H1 (cell line): ENCODE data around the gene TAF7L. TPM values are rescaled to one million over a fixed set of nuclear protein-coding genes. Genes with fewer than 3 reads are reported as not detected.

ENCODE experiments used
- CTCF ChIA-PET: fragments of 300-600 bp; sonication (Branson Sonifier 250); formaldehyde crosslinking; loops from one replicate; lab custom pipeline; 2021; ENCODE audit not compliant: partially characterized antibody; lab: Charles Lee
- POLR2A ChIA-PET: fragments of 300-600 bp; sonication (Branson Sonifier 250); formaldehyde crosslinking; loops from one replicate; lab custom pipeline; 2021; ENCODE audit warnings: inconsistent platforms; ENCODE audit not compliant: partially characterized antibody; lab: Charles Lee
- DNase-seq, 2 experiments: peaks; one replicate each; pipeline versions ENCODE4 v3.0.0 to v3.0.0-alpha.2; 2010 to 2022; ENCODE audit warnings: low spot score in 2 of 2, low read depth in 1 of 2, mixed read lengths in 1 of 2
- FAIRE-seq: peaks from 2 replicates; lab custom pipeline; 2011; peaks lifted over from hg19 to GRCh38; lab: Jason Lieb, UNC
- H2AFZ ChIP-seq: 2 replicates; pipeline ENCODE4 v1.8.1; 2012; ENCODE audit warnings: low read length, inconsistent platforms
- H2AK5ac ChIP-seq: 2 replicates; pipeline ENCODE4 v1.6.1; 2013; ENCODE audit warnings: low read depth, low read length
- H2BK120ac ChIP-seq: replicated peaks from 2 replicates; pipeline ENCODE3; 2013; ENCODE audit warnings: low read depth, low read length, inconsistent platforms
- H2BK12ac ChIP-seq: 2 replicates; pipeline ENCODE4 v1.6.1; 2013; ENCODE audit warnings: low read depth, low read length
- H2BK15ac ChIP-seq: 2 replicates; pipeline ENCODE4 v1.6.1; 2013; ENCODE audit warnings: low read length
- H2BK20ac ChIP-seq: 2 replicates; pipeline ENCODE4 v1.6.1; 2013; ENCODE audit warnings: low read length
- H2BK5ac ChIP-seq: 2 replicates; pipeline ENCODE4 v1.6.1; 2013; ENCODE audit warnings: low read depth, low read length
- H3K14ac ChIP-seq: 2 replicates; pipeline ENCODE4 v1.6.1; 2013; ENCODE audit warnings: inconsistent platforms; ENCODE audit not compliant: insufficient read length
- H3K18ac ChIP-seq: 2 replicates; pipeline ENCODE4 v1.6.1; 2013; ENCODE audit warnings: low read length; ENCODE audit errors: extremely low read depth
- H3K23ac ChIP-seq: 2 replicates; pipeline ENCODE4 v1.6.1; 2013; ENCODE audit warnings: inconsistent platforms; ENCODE audit not compliant: insufficient read length
- H3K23me2 ChIP-seq: 2 replicates; pipeline ENCODE4 v1.6.1; 2013; ENCODE audit warnings: low read depth, low read length
- H3K27ac ChIP-seq: 2 replicates; pipeline ENCODE4 v1.6.1; 2011; ENCODE audit warnings: low read depth, low read length, inconsistent platforms
- H3K27me3 ChIP-seq, 4 experiments: replicated peaks in 1 of 4; 1 replicate in 1 of 4; 2 replicates in 3 of 4; pipeline versions ENCODE4 v1.6.1 to v1.8.1; 2011 to 2013; ENCODE audit warnings: low read length in 3 of 4, mild to moderate bottlenecking in 3 of 4, inconsistent platforms in 2 of 4, mixed read lengths in 2 of 4, moderate library complexity in 1 of 4; ENCODE audit not compliant: control insufficient read depth in 3 of 4, insufficient read depth in 3 of 4; ENCODE audit errors: extremely low read depth in 1 of 4
- H3K36me3 ChIP-seq, 4 experiments: 2 replicates each; pipeline versions ENCODE4 v1.6.1 to v1.8.1; 2011 to 2013; ENCODE audit warnings: mild to moderate bottlenecking in 4 of 4, low read length in 3 of 4, moderate library complexity in 2 of 4, control low read depth in 1 of 4, inconsistent platforms in 1 of 4; ENCODE audit not compliant: insufficient read depth in 4 of 4, control insufficient read depth in 2 of 4
- H3K4ac ChIP-seq: replicated peaks from 2 replicates; pipeline ENCODE3; 2013; ENCODE audit warnings: low read length, low read depth, mixed read lengths, inconsistent platforms; ENCODE audit not compliant: insufficient read length
- H3K4me1 ChIP-seq, 4 experiments: replicated peaks in 1 of 4; 1 replicate in 1 of 4; 2 replicates in 3 of 4; pipeline versions ENCODE4 v1.6.1 to v1.8.1; 2011 to 2013; ENCODE audit warnings: low read length in 3 of 4, inconsistent platforms in 2 of 4, mixed read lengths in 1 of 4; ENCODE audit not compliant: insufficient read depth in 4 of 4, control insufficient read depth in 3 of 4
- H3K4me2 ChIP-seq, 2 experiments: 2 replicates each; pipeline versions ENCODE4 v1.6.1 to v1.8.1; 2011 to 2013; ENCODE audit warnings: low read depth in 2 of 2, low read length in 2 of 2, control low read depth in 1 of 2, inconsistent platforms in 1 of 2, mild to moderate bottlenecking in 1 of 2; ENCODE audit not compliant: insufficient read depth in 1 of 2
- H3K4me3 ChIP-seq, 4 experiments: fragments of 200-600, 300-600 bp in 1 of 4; sonication (generic), shearing (Covaris generic), sonication (Bioruptor Twin) in 1 of 4; 2 replicates each; pipeline versions ENCODE4 v1.5.1 to v1.8.1; 2011 to 2016; ENCODE audit warnings: low read length in 4 of 4, low read depth in 3 of 4, control low read depth in 2 of 4, inconsistent platforms in 2 of 4, mild to moderate bottlenecking in 2 of 4, mixed read lengths in 1 of 4, moderate library complexity in 1 of 4; ENCODE audit not compliant: insufficient read depth in 2 of 4; ENCODE audit errors: extremely low read depth in 1 of 4
- H3K56ac ChIP-seq: replicated peaks from 2 replicates; pipeline ENCODE3; 2013; ENCODE audit warnings: low read depth, mild to moderate bottlenecking, mixed read lengths, low read length, inconsistent platforms; ENCODE audit not compliant: insufficient read length
- H3K79me1 ChIP-seq: 2 replicates; pipeline ENCODE4 v1.6.1; 2013; ENCODE audit warnings: low read depth, low read length, control low read depth
- H3K79me2 ChIP-seq, 2 experiments: 2 replicates each; pipeline versions ENCODE4 v1.6.1 to v1.8.1; 2012 to 2013; ENCODE audit warnings: low read length in 2 of 2, mild to moderate bottlenecking in 2 of 2, inconsistent platforms in 1 of 2; ENCODE audit not compliant: insufficient read depth in 2 of 2, control insufficient read depth in 1 of 2
- H3K9ac ChIP-seq, 4 experiments: replicated peaks in 1 of 4; 1 replicate in 1 of 4; 2 replicates in 3 of 4; pipeline versions ENCODE4 v1.6.1 to v1.8.1; 2011 to 2013; ENCODE audit warnings: low read depth in 3 of 4, low read length in 3 of 4, control low read depth in 2 of 4, mild to moderate bottlenecking in 2 of 4, moderate library complexity in 2 of 4, inconsistent platforms in 1 of 4; ENCODE audit errors: extremely low read depth in 1 of 4
- H3K9me3 ChIP-seq, 2 experiments: 2 replicates each; pipeline versions ENCODE4 v1.6.1 to v1.8.1; 2012 to 2013; ENCODE audit warnings: mild to moderate bottlenecking in 2 of 2, moderate library complexity in 2 of 2, control low read depth in 1 of 2, inconsistent platforms in 1 of 2, low read depth in 1 of 2, low read length in 1 of 2, mixed read lengths in 1 of 2; ENCODE audit not compliant: insufficient read depth in 2 of 2
- H4K20me1 ChIP-seq, 2 experiments: replicated peaks in 1 of 2; 2 replicates each; pipeline versions ENCODE3 to v1.8.1; 2011 to 2013; ENCODE audit warnings: inconsistent platforms in 2 of 2, low read length in 2 of 2, mild to moderate bottlenecking in 1 of 2; ENCODE audit not compliant: insufficient read depth in 2 of 2, control insufficient read depth in 1 of 2
- H4K5ac ChIP-seq: 2 replicates; pipeline ENCODE4 v1.6.1; 2013; ENCODE audit warnings: low read length, low read depth, mixed read lengths, inconsistent platforms; ENCODE audit not compliant: insufficient read length
- H4K8ac ChIP-seq: 2 replicates; pipeline ENCODE4 v1.8.0; 2013; ENCODE audit warnings: mild to moderate bottlenecking, moderate library complexity, low read length, inconsistent platforms; ENCODE audit not compliant: insufficient read depth; ENCODE audit errors: extremely low read depth
- H4K91ac ChIP-seq: replicated peaks from 2 replicates; pipeline ENCODE3; 2013; ENCODE audit warnings: low read length, mixed read lengths, inconsistent platforms; ENCODE audit not compliant: insufficient read length
- CEBPB ChIP-seq: IDR thresholded peaks from 2 replicates; pipeline ENCODE4 v1.6.1; 2012; ENCODE audit warnings: low read depth, low read length
- HDAC2 ChIP-seq, 2 experiments: fragments of 300-600 bp in 1 of 2; sonication (generic) in 1 of 2; IDR thresholded peaks; 2 replicates each; pipeline ENCODE4 v1.6.1; 2011 to 2012; ENCODE audit warnings: low read depth in 2 of 2, low read length in 2 of 2, mild to moderate bottlenecking in 2 of 2, moderate library complexity in 2 of 2, borderline replicate concordance in 1 of 2, inconsistent platforms in 1 of 2
- JUND ChIP-seq: IDR thresholded peaks from 2 replicates; pipeline ENCODE4 v1.6.1; 2011; ENCODE audit warnings: mild to moderate bottlenecking, improper control_type of control experiment, low read length
- POLR2AphosphoS5 ChIP-seq: IDR thresholded peaks from 2 replicates; pipeline ENCODE4 v1.6.1; 2011; ENCODE audit warnings: low read depth, low read length
- RNF2 ChIP-seq: fragments of 200-900, 300-1000 bp; sonication (generic); IDR thresholded peaks from 2 replicates; pipeline ENCODE4 v1.7.1; 2016; ENCODE audit warnings: borderline replicate concordance, low read depth, mild to moderate bottlenecking, antibody characterized with exemption, low read length; ENCODE audit not compliant: poor library complexity, severe bottlenecking; ENCODE audit errors: missing control alignments
- SRF ChIP-seq: IDR thresholded peaks from 2 replicates; pipeline ENCODE4 v1.6.1; 2011; ENCODE audit warnings: mild to moderate bottlenecking, low read depth, low read length, moderate library complexity
- WGBS, 2 experiments: shearing (Covaris generic) in 1 of 2; methylation state at CpG; one replicate each; pipeline versions ENCODE4 v1.1.6 to v1.1.7; 2013 to 2015; ENCODE audit warnings: low lambda C conversion rate in 2 of 2, mixed read lengths in 2 of 2, inconsistent platforms in 1 of 2, low coverage in 1 of 2, missing lambda C conversion rate in 1 of 2; ENCODE audit not compliant: insufficient replicate concordance in 2 of 2, insufficient coverage in 1 of 2, insufficient read length in 1 of 2; ENCODE audit errors: extremely low coverage in 1 of 2, missing lambda C conversion rate in 1 of 2; 5-methylcytosine and 5-hydroxymethylcytosine counted together
- polyA plus RNA-seq, 7 experiments: library from polyadenylated mRNA; depleted of rRNA in 3 of 7; stranded (reverse) in 5 of 7; unstranded in 2 of 7; fragments of >200 nt in 5 of 7; fragments of 200-250 nt in 2 of 7; gene quantifications; 1 replicate in 5 of 7; 2 replicates in 1 of 7; 4 replicates in 1 of 7; pipeline versions ENCODE4 v1.2.1 to v1.2.3, GENCODE V29; 2011 to 2013; ENCODE audit warnings: missing spikeins in 2 of 7, mixed read lengths in 2 of 7
- total RNA-seq: library from RNA; stranded (reverse); fragmentation: NEBNext Ultra II Directional; extraction: Animal tissue kit (Norgen Biotek cat#: 25700); gene quantifications from 2 replicates; pipeline ENCODE4 v1.2.1, GENCODE V29; 2021
- TF ChIP-seq, protein P1 (sequence below): IDR thresholded peaks from 2 replicates; pipeline ENCODE4 v1.6.1; 2011; ENCODE audit warnings: low read depth, mild to moderate bottlenecking, low read length; ENCODE audit not compliant: insufficient read depth

TAF7L gene
- total and polyA plus RNA-seq, 2 of the 8 experiments (the other 6 are each of a cell fraction or from before 2014, with no cell fraction given): not detected

DNA sequence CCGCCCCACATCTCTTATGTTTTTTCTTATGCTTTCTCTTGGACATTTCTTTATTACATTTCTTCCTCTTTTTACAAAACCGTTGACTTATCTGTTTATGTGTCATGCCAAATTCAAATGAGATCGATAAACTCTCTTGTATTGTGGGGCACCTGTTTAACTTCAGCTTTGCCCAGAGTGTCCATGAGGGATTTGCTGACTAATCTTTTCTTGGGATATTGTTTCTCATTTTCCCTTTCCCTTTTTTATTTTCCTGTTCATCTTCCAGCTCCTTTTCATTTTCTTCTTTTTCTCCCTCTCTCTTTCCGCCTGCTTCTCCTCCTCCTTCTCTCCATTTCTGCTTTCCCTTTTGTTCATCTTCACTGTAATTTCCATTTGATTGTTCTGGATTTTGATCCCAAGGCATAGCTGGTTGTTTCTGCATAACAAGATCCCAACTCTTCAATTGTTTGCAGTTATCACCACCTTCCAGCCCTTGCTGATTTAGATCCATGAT lies 46.7 kb upstream of the TAF7L start:
- POLR2A ChIA-PET: interaction anchor here (1.4 kb wide), 1 partner anchor 11 kb away, joined by 4 read pairs; the partner anchor contains the start of gene TIMM8A

More for the DNA sequence above, 46.7 kb upstream of the TAF7L start:
- DNase-seq (no peak), FAIRE-seq (no peak)
- Histone ChIP-seq H2BK20ac (no peak overlapping the region), H3K23ac (no peak overlapping the region), H4K20me1 (no peaks in the 10 kb centered on the region), H3K9ac (no peak overlapping the region), H3K14ac (no peak overlapping the region), H3K4me2 (no peak overlapping the region), H3K27ac (no peak overlapping the region), H3K4me1 (no peaks in the 10 kb centered on the region), H3K79me1 (no peaks in the 10 kb centered on the region), H4K91ac (no peak overlapping the region), H2BK15ac (no peak overlapping the region), H2BK120ac (no peak overlapping the region), H4K5ac (no peak overlapping the region), H2BK5ac (no peak overlapping the region), H2BK12ac (no peak overlapping the region), H3K36me3 (no peaks in the 10 kb centered on the region), H3K4me3 (no peak overlapping the region), H3K4ac (no peak overlapping the region), H4K8ac (no peak overlapping the region), H3K9me3 (no peaks in the 10 kb centered on the region), H3K56ac (no peak overlapping the region), H2AK5ac (no peak overlapping the region), H3K79me2 (no peaks in the 10 kb centered on the region), H3K27me3 (no peaks in the 10 kb centered on the region), H3K18ac (no peak overlapping the region), H3K23me2 (no peaks in the 10 kb centered on the region), H2AFZ (no peak overlapping the region)
- CTCF ChIA-PET: no interaction called here
- no peak for TF ChIP-seq JUND
- TF ChIP-seq, protein P1, sequence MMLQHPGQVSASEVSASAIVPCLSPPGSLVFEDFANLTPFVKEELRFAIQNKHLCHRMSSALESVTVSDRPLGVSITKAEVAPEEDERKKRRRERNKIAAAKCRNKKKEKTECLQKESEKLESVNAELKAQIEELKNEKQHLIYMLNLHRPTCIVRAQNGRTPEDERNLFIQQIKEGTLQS: no peak
- no peak for TF ChIP-seq CEBPB
- no peak for TF ChIP-seq HDAC2 (IDR thresholded peaks at IDR 0.05; ENCODE audit: borderline replicate concordance in 1 of 2, low read depth in 2 of 2, low read length in 2 of 2)
- TF ChIP-seq POLR2AphosphoS5: no peak
- no peak for TF ChIP-seq RNF2
- TF ChIP-seq SRF: no peak
- 85% methylated on average over 4 of the region's 4 CpGs; no CpG with 5 or more reads in 1 of the 2 experiments for WGBS, 2 experiments
